DOHH2 (cell line): ENCODE data around the gene MEF2B.
A peak's percentile ranks its signal among the peaks of the same experiment; 100 is the strongest.

Experiments
- H3F3A ChIP-seq: fragments of 200-600 bp; sonication (generic), shearing (Covaris generic); 2 replicates; pipeline ENCODE4 v1.6.0; 2016; ENCODE audit warnings: antibody characterized with exemption, mild to moderate bottlenecking; ENCODE audit not compliant: control insufficient read depth, insufficient read depth
- H3K27ac ChIP-seq: fragments of 200-600 bp; sonication (generic); 2 replicates; pipeline ENCODE4 v1.5.1; 2014; ENCODE audit warnings: low read depth, mild to moderate bottlenecking, low read length, moderate library complexity
- H3K27me3 ChIP-seq: fragments of 200-600 bp; sonication (generic); 2 replicates; pipeline ENCODE4 v1.6.1; 2014; ENCODE audit warnings: mild to moderate bottlenecking, low read length, mixed read lengths; ENCODE audit not compliant: control insufficient read depth
- H3K36me3 ChIP-seq: fragments of 200-600 bp; sonication (generic); 2 replicates; pipeline ENCODE4 v1.6.1; 2014; ENCODE audit warnings: mild to moderate bottlenecking, low read length, moderate library complexity, mixed read lengths; ENCODE audit not compliant: control insufficient read depth
- H3K4me1 ChIP-seq: fragments of 200-600 bp; sonication (generic); 2 replicates; pipeline ENCODE4 v1.6.1; 2014; ENCODE audit warnings: mild to moderate bottlenecking, low read length, mixed read lengths; ENCODE audit not compliant: control insufficient read depth
- H3K4me2 ChIP-seq: fragments of 200-600 bp; sonication (generic); 2 replicates; pipeline ENCODE4 v1.6.0; 2014; ENCODE audit warnings: mild to moderate bottlenecking, low read length, moderate library complexity
- H3K4me3 ChIP-seq: fragments of 200-600 bp; sonication (generic); 2 replicates; pipeline ENCODE4 v1.5.1; 2014; ENCODE audit warnings: mild to moderate bottlenecking, low read length, mixed read lengths
- H3K79me2 ChIP-seq: fragments of 200-600 bp; sonication (generic); 2 replicates; pipeline ENCODE4 v1.6.1; 2014; ENCODE audit warnings: mild to moderate bottlenecking, low read length, mixed read lengths; ENCODE audit not compliant: control insufficient read depth
- H3K9me2 ChIP-seq: fragments of 200-600 bp; sonication (generic); replicated peaks from 2 replicates; pipeline ENCODE4 v1.6.1; 2014; ENCODE audit warnings: mild to moderate bottlenecking, low read length, mixed read lengths; ENCODE audit not compliant: control insufficient read depth
- H3K9me3 ChIP-seq: fragments of 200-600 bp; sonication (generic); 2 replicates; pipeline ENCODE4 v1.6.1; 2014; ENCODE audit warnings: antibody characterized with exemption, low read length, mixed read lengths; ENCODE audit not compliant: control insufficient read depth, insufficient read depth
- H4K20me1 ChIP-seq: fragments of 200-600 bp; sonication (generic); 2 replicates; pipeline ENCODE4 v1.6.0; 2014; ENCODE audit warnings: low read depth, mild to moderate bottlenecking, antibody characterized with exemption, low read length, moderate library complexity; ENCODE audit not compliant: control insufficient read depth, insufficient read depth
- CTCF ChIP-seq: fragments of 200-600 bp; sonication (generic); IDR thresholded peaks from one replicate; pipeline ENCODE4 v1.5.1; 2014; ENCODE audit warnings: antibody characterized with exemption, mild to moderate bottlenecking, low read depth, low read length; ENCODE audit not compliant: poor library complexity, severe bottlenecking
- EZH2phosphoT487 ChIP-seq: fragments of 200-600 bp; sonication (generic); IDR thresholded peaks from 2 replicates; pipeline ENCODE4 v1.6.1; 2017; ENCODE audit warnings: borderline replicate concordance, mild to moderate bottlenecking, antibody characterized with exemption, low read length, moderate library complexity, mixed read lengths

MEF2B gene

GRCh38 chr19:19115954-19116353, 54.1 kb downstream of the MEF2B start:
- H3K36me3 ChIP-seq = peaks cover 20% of the 10 kb centered on the region
- no peaks in the 10 kb centered on the region for H3K9me3 ChIP-seq
- H3K4me3 ChIP-seq = no peak overlapping the region
- H4K20me1 ChIP-seq = no peaks in the 10 kb centered on the region
- H3K4me1 ChIP-seq = no peaks in the 10 kb centered on the region
- TF ChIP-seq EZH2phosphoT487 (no peak), CTCF (peak; percentile 92)
- H3K27me3 ChIP-seq = no peaks in the 10 kb centered on the region
- no peaks in the 10 kb centered on the region for H3F3A ChIP-seq
- no peaks in the 10 kb centered on the region for H3K9me2 ChIP-seq
- no peaks in the 10 kb centered on the region for H3K79me2 ChIP-seq
- no peak overlapping the region for H3K4me2 ChIP-seq
- H3K27ac ChIP-seq = no peak overlapping the region

GRCh38 chr19:19113040-19113626, 56.9 kb downstream of the MEF2B start:
- no peaks in the 10 kb centered on the region for H3K79me2 ChIP-seq

GRCh38 chr19:19111967-19112580, 58.0 kb downstream of the MEF2B start:
- Histone ChIP-seq H3K4me1 (no peaks in the 10 kb centered on the region), H3K9me2 (no peaks in the 10 kb centered on the region), H3K27me3 (no peaks in the 10 kb centered on the region), H3K36me3 (no peaks in the 10 kb centered on the region), H4K20me1 (no peaks in the 10 kb centered on the region), H3K9me3 (no peaks in the 10 kb centered on the region), H3K27ac (no peak overlapping the region), H3K79me2 (no peaks in the 10 kb centered on the region), H3K4me2 (no peak overlapping the region), H3K4me3 (no peak overlapping the region), H3F3A (no peaks in the 10 kb centered on the region)
- TF ChIP-seq CTCF = no peak
- no peak for TF ChIP-seq EZH2phosphoT487

More at GRCh38 chr19:19113040-19113626, 56.9 kb downstream of the MEF2B start:
- Histone ChIP-seq H3K9me3 (no peaks in the 10 kb centered on the region), H3K4me3 (no peak overlapping the region), H3K9me2 (no peaks in the 10 kb centered on the region), H3K4me2 (no peak overlapping the region), H3K36me3 (no peaks in the 10 kb centered on the region), H3K4me1 (no peaks in the 10 kb centered on the region), H3F3A (no peaks in the 10 kb centered on the region), H3K27ac (no peak overlapping the region), H4K20me1 (no peaks in the 10 kb centered on the region), H3K27me3 (no peaks in the 10 kb centered on the region)
- TF ChIP-seq EZH2phosphoT487 (no peak), CTCF (peak; percentile 24)
